GM21526 (cell line): ENCODE data around the gene TIMM22.
"Not testable (repeated sequence)": the region's sequence is repeated elsewhere in the genome, so short reads cannot be mapped to it uniquely, and the experiment has no call there.

Experiments used
- ATAC-seq: cut with Tn5 transposase; IDR thresholded peaks from one replicate; pipeline ENCODE4 v1.9.1; 2021; ENCODE audit warnings: moderate library complexity; ENCODE audit not compliant: unreplicated experiment, low FRiP score

Gene TIMM22

GRCh38 chr17:970364-970763 is 26.6 kb upstream of the TIMM22 start:
- no peak for ATAC-seq

- ATAC-seq, result not testable (repeated sequence)
Observed at GRCh38 chr17:971861-972260, 25.1 kb upstream of the TIMM22 start.

- no peak for ATAC-seq
Observed at GRCh38 chr17:973053-973452, 23.9 kb upstream of the TIMM22 start.

GRCh38 chr17:974778-975177 is 22.2 kb upstream of the TIMM22 start:
- ATAC-seq, result not testable (repeated sequence)

- ATAC-seq, result no peak
Observed at GRCh38 chr17:975371-975915, 21.5 kb upstream of the TIMM22 start.

- ATAC-seq, result no peak
Observed at GRCh38 chr17:976312-976711, 20.6 kb upstream of the TIMM22 start.

GRCh38 chr17:977166-977565 is 19.8 kb upstream of the TIMM22 start:
- ATAC-seq, result no peak

- no peak for ATAC-seq
Observed at GRCh38 chr17:978103-979093, 18.5 kb upstream of the TIMM22 start.

GRCh38 chr17:979212-979538 is 17.8 kb upstream of the TIMM22 start:
- ATAC-seq, result no peak

- ATAC-seq, result peak; percentile 59
Observed at GRCh38 chr17:979539-980405, 17.2 kb upstream of the TIMM22 start, which contains the start of gene NXN. NXN (minus strand) TSS chr17:979776.

- no peak for ATAC-seq
Observed at GRCh38 chr17:980406-981291, 16.3 kb upstream of the TIMM22 start.

- no peak for ATAC-seq
Observed at GRCh38 chr17:981292-981658, 15.7 kb upstream of the TIMM22 start.

- ATAC-seq, result no peak
Observed at GRCh38 chr17:983921-984320, 13.0 kb upstream of the TIMM22 start.

- ATAC-seq, result no peak
Observed at GRCh38 chr17:986322-986929, 10.5 kb upstream of the TIMM22 start.

GRCh38 chr17:987931-988330 is 9.0 kb upstream of the TIMM22 start:
- no peak for ATAC-seq

- no peak for ATAC-seq
Observed at GRCh38 chr17:988561-988960, 8.4 kb upstream of the TIMM22 start.

- no peak for ATAC-seq
Observed at GRCh38 chr17:992933-993332, 4.0 kb upstream of the TIMM22 start.

GRCh38 chr17:995324-995723 is 1.6 kb upstream of the TIMM22 start:
- ATAC-seq, result not testable (repeated sequence)

GRCh38 chr17:998111-998510 is 1.2 kb downstream of the TIMM22 start:
- ATAC-seq, result no peak
